Smooth muscle cell (in vitro differentiated cells): Measurements from ENCODE around the gene DTYMK. TPM values are rescaled to one million over a fixed set of nuclear protein-coding genes. Genes with fewer than 3 reads are reported as not detected.

Experiments
- DNase-seq: peaks from one replicate; lab custom pipeline; 2025; ENCODE audit not compliant: unreplicated experiment; lab: John Stamatoyannopoulos, UW
- H2AFZ ChIP-seq: fragments of 200-600 bp; sonication (generic); 2 replicates; pipeline ENCODE4 v1.6.0; 2016; ENCODE audit warnings: antibody characterized with exemption, low read depth, mild to moderate bottlenecking
- H3F3A ChIP-seq: fragments of 200-600 bp; sonication (generic); 2 replicates; pipeline ENCODE4 v1.6.0; 2017; ENCODE audit warnings: antibody characterized with exemption, low read depth
- H3K27ac ChIP-seq: fragments of 200-600 bp; sonication (generic); 2 replicates; pipeline ENCODE4 v1.5.1; 2016; ENCODE audit warnings: low read depth, mild to moderate bottlenecking
- H3K27me3 ChIP-seq: fragments of 200-600 bp; sonication (generic); 2 replicates; pipeline ENCODE4 v1.6.1; 2016; ENCODE audit warnings: low read depth, mild to moderate bottlenecking
- H3K36me3 ChIP-seq: fragments of 200-600 bp; sonication (generic); 2 replicates; pipeline ENCODE4 v1.5.1; 2016; ENCODE audit warnings: low read depth
- H3K4me1 ChIP-seq: fragments of 200-600 bp; sonication (generic); 2 replicates; pipeline ENCODE4 v1.5.1; 2016; ENCODE audit warnings: low read depth
- H3K4me2 ChIP-seq: fragments of 200-600 bp; sonication (generic); 2 replicates; pipeline ENCODE4 v1.6.0; 2016; ENCODE audit warnings: mild to moderate bottlenecking
- H3K4me3 ChIP-seq: fragments of 200-600 bp; sonication (generic); 2 replicates; pipeline ENCODE4 v1.5.1; 2016; ENCODE audit warnings: mild to moderate bottlenecking
- H3K79me2 ChIP-seq: fragments of 200-600 bp; sonication (generic); 2 replicates; pipeline ENCODE4 v1.6.0; 2016; ENCODE audit warnings: low read depth, mild to moderate bottlenecking
- H3K9ac ChIP-seq: fragments of 200-600 bp; sonication (generic); 2 replicates; pipeline ENCODE4 v1.6.0; 2016; ENCODE audit warnings: low read depth
- H3K9me3 ChIP-seq: fragments of 200-600 bp; sonication (generic); replicated peaks from 2 replicates; pipeline ENCODE4 v1.5.1; 2016; ENCODE audit warnings: low read depth
- H4K20me1 ChIP-seq: fragments of 200-600 bp; sonication (generic); 2 replicates; pipeline ENCODE4 v1.6.0; 2016; ENCODE audit warnings: low read depth
- CTCF ChIP-seq: fragments of 200-600 bp; sonication (generic); IDR thresholded peaks from 2 replicates; pipeline ENCODE4 v1.5.1; 2017; ENCODE audit warnings: borderline replicate concordance, mild to moderate bottlenecking, antibody characterized with exemption; ENCODE audit not compliant: insufficient read depth, poor library complexity, severe bottlenecking
- WGBS: methylation state at CpG from one replicate; pipeline ENCODE4 v1.1.7; 2016; ENCODE audit warnings: low lambda C conversion rate; 5-methylcytosine and 5-hydroxymethylcytosine counted together
- polyA plus RNA-seq: library from polyadenylated mRNA; unstranded; fragments of >200 nt; fragmentation: Nextera tagmentation; extraction: Ambion mirVana; gene quantifications from 2 replicates; pipeline ENCODE4 v1.2.1, GENCODE V29; 2016
- total RNA-seq: library from RNA; depleted of rRNA; stranded (reverse); fragments of >200 nt; gene quantifications from 2 replicates; pipeline ENCODE4 v1.2.3, GENCODE V29; 2014

Gene DTYMK
- total and polyA plus RNA-seq, 2 experiments from 2014 or later: 22.2 to 65.8 TPM

DNA sequence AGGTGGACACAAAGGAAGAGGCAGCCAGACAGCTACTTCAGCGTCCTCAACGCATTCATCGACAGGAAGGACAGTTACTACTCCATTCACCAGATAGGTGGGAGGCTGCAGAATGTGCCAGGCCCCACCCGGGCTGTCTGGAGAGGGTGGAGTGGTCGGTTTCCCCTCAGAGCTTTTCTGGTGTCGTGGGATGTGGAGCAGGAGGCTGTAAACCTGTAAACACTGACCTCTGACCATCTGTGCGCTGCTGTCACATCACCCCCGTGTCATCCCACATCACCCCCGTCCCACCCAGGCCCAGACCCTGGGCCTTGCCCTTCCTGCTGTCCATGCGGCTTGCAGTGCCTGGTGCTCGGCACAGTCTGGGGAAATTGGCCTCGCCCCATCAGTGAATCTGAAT lies 32.1 kb downstream of the DTYMK start:
- no peak for DNase-seq
- TF ChIP-seq CTCF: no peak
- no peak overlapping the region for H3K4me2 ChIP-seq
- no peak overlapping the region for H3K4me3 ChIP-seq
- H3F3A ChIP-seq: no peaks in the 10 kb centered on the region
- no peaks in the 10 kb centered on the region for H3K4me1 ChIP-seq
- peaks cover 35% of the 10 kb centered on the region for H4K20me1 ChIP-seq
- H3K9me3 ChIP-seq: no peaks in the 10 kb centered on the region
- H3K79me2 ChIP-seq: peaks cover 12% of the 10 kb centered on the region
- H3K9ac ChIP-seq: no peak overlapping the region
- H3K27ac ChIP-seq: no peak overlapping the region
- no peaks in the 10 kb centered on the region for H3K27me3 ChIP-seq
- H2AFZ ChIP-seq: no peak overlapping the region
- no peaks in the 10 kb centered on the region for H3K36me3 ChIP-seq
- WGBS: 95% methylated on average over 12 of the region's 12 CpGs

- no peak overlapping the region for H3K4me2 ChIP-seq
- H2AFZ ChIP-seq: no peak overlapping the region
- no peaks in the 10 kb centered on the region for H3K27me3 ChIP-seq
- no peaks in the 10 kb centered on the region for H3F3A ChIP-seq
- no peak for TF ChIP-seq CTCF
- peaks cover 24% of the 10 kb centered on the region for H3K79me2 ChIP-seq
- H3K4me1 ChIP-seq: no peaks in the 10 kb centered on the region
- H3K4me3 ChIP-seq: no peak overlapping the region
- H3K9me3 ChIP-seq: no peaks in the 10 kb centered on the region
- no peaks in the 10 kb centered on the region for H3K36me3 ChIP-seq
- 98% methylated on average over 13 of the region's 13 CpGs for WGBS
- H4K20me1 ChIP-seq: peaks cover 48% of the 10 kb centered on the region
- no peak overlapping the region for H3K9ac ChIP-seq
- DNase-seq: no peak
- no peak overlapping the region for H3K27ac ChIP-seq
Observed at GRCh38 chr2:241653210-241653750, 33.3 kb downstream of the DTYMK start.

DNA sequence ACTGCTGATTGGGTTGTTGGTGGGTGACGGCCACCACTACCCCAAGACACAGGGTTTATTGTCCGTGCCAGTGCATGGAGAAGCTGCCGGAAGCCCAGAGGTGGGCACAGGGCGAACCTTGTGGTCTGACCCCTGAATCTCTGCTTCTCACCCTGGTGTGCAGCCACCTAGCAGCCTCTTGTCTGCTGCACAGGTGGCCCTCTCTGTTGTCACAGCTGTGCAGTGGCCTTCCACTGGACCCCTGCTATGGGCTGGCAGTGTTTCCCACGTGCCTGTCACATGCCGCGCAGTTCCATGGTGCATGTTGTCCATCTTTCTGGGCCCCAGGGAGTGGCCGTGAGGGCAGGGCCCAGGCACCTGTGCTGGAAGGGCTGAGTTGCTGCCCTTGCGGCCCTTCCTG lies 33.9 kb downstream of the DTYMK start:
- Histone ChIP-seq H3K9me3 (no peaks in the 10 kb centered on the region), H3K4me2 (no peak overlapping the region), H3K79me2 (peaks cover 30% of the 10 kb centered on the region), H3K4me3 (no peak overlapping the region), H3K27me3 (no peaks in the 10 kb centered on the region), H3K27ac (no peak overlapping the region), H3F3A (no peaks in the 10 kb centered on the region), H3K36me3 (no peaks in the 10 kb centered on the region), H4K20me1 (peaks cover 53% of the 10 kb centered on the region), H3K9ac (no peak overlapping the region), H3K4me1 (no peaks in the 10 kb centered on the region), H2AFZ (no peak overlapping the region)
- TF ChIP-seq CTCF: no peak
- WGBS: 97% methylated on average over 9 of the region's 9 CpGs
- DNase-seq: no peak

- no peak overlapping the region for H3K27ac ChIP-seq
- H2AFZ ChIP-seq: no peak overlapping the region
- WGBS: 98% methylated on average over 9 of the region's 9 CpGs
- no peaks in the 10 kb centered on the region for H3K36me3 ChIP-seq
- H3K4me3 ChIP-seq: no peak overlapping the region
- H3K9me3 ChIP-seq: no peaks in the 10 kb centered on the region
- H3K9ac ChIP-seq: no peak overlapping the region
- no peak overlapping the region for H3K4me2 ChIP-seq
- H4K20me1 ChIP-seq: peaks cover 59% of the 10 kb centered on the region
- DNase-seq: no peak
- H3K27me3 ChIP-seq: no peaks in the 10 kb centered on the region
- peaks cover 36% of the 10 kb centered on the region for H3K79me2 ChIP-seq
- H3K4me1 ChIP-seq: no peaks in the 10 kb centered on the region
- no peaks in the 10 kb centered on the region for H3F3A ChIP-seq
- no peak for TF ChIP-seq CTCF
Observed at GRCh38 chr2:241652142-241652541, 34.5 kb downstream of the DTYMK start.
